HCT116 (cell line): ENCODE measurements around the gene DBN1. TPM values are rescaled to one million over a fixed set of nuclear protein-coding genes. Genes with fewer than 3 reads are reported as not detected.

Source experiments
- ATAC-seq: fragments of 200-7000 bp; cut with Tn5 transposase; 2 replicates; pipeline ENCODE4 v1.9.1; 2020; ENCODE audit warnings: mild to moderate bottlenecking, moderate library complexity
- BruUV-seq: library from RNA; stranded (reverse); fragments of 400-500 nt; replicated peaks from 2 replicates; lab custom pipeline; 2021; lab: Mats Ljungman, UMichigan
- CTCF ChIA-PET: fragments of 300-600 bp; sonication (Branson Sonifier 250); formaldehyde crosslinking; loops from one replicate; lab custom pipeline; 2021; ENCODE audit warnings: antibody characterized with exemption; lab: Charles Lee
- POLR2A ChIA-PET: fragments of 300-600, 350-600 bp; sonication (Branson Sonifier 250); formaldehyde crosslinking; loops from one replicate; lab custom pipeline; 2021; ENCODE audit warnings: antibody characterized with exemption; lab: Charles Lee
- RAD21 ChIA-PET, 2 experiments: fragments of 300-600 bp; sonication (Branson Sonifier 250); formaldehyde crosslinking; loops; one replicate each; lab custom pipeline; 2023; ENCODE audit warnings: low total read pairs in 2 of 2; ENCODE audit not compliant: uncharacterized antibody in 2 of 2, unreplicated experiment in 2 of 2, low non-redundant PET in 1 of 2; lab: Charles Lee
- DNase-seq: peaks from one replicate; pipeline ENCODE4 v3.0.0-alpha.2; 2010; ENCODE audit warnings: low read depth, low spot score
- H2AFZ ChIP-seq: fragments of 200-600 bp; shearing (Covaris generic), sonication (generic); 2 replicates; pipeline ENCODE4 v1.6.1; 2017; ENCODE audit warnings: low read depth, mixed run types, mixed read lengths, antibody characterized with exemption, low read length; ENCODE audit not compliant: poor library complexity, severe bottlenecking
- H3K27ac ChIP-seq: 2 replicates; pipeline ENCODE4 v1.5.1; 2012; ENCODE audit warnings: low read depth, low read length
- H3K27me3 ChIP-seq: fragments of 200-600 bp; sonication (generic); 2 replicates; pipeline ENCODE4 v1.6.1; 2016; ENCODE audit warnings: mixed run types, low read length, mixed read lengths; ENCODE audit not compliant: insufficient read depth
- H3K36me3 ChIP-seq, 2 experiments: fragments of 200-500 bp in 1 of 2; fragments of 200-600 bp in 1 of 2; sonication (Bioruptor generic) in 1 of 2; sonication (generic) in 1 of 2; 2 replicates each; pipeline versions ENCODE4 v1.5.1 to v1.6.1; 2014 to 2016; ENCODE audit warnings: low read length in 2 of 2, inconsistent platforms in 1 of 2, mixed read lengths in 1 of 2, mixed run types in 1 of 2; ENCODE audit not compliant: insufficient read depth in 2 of 2, control insufficient read depth in 1 of 2
- H3K4me1 ChIP-seq, 2 experiments: fragments of 200-600 bp in 1 of 2; sonication (generic) in 1 of 2; 2 replicates each; pipeline versions ENCODE4 v1.5.1 to v1.6.1; 2012 to 2017; ENCODE audit warnings: low read length in 2 of 2, inconsistent platforms in 1 of 2, mild to moderate bottlenecking in 1 of 2, mixed read lengths in 1 of 2, mixed run types in 1 of 2, moderate library complexity in 1 of 2; ENCODE audit not compliant: insufficient read depth in 2 of 2, control insufficient read depth in 1 of 2
- H3K4me2 ChIP-seq: fragments of 200-600 bp; sonication (generic); 2 replicates; pipeline ENCODE4 v1.6.1; 2017; ENCODE audit warnings: mixed run types, low read length, mixed read lengths
- H3K4me3 ChIP-seq, 2 experiments: fragments of 200-600 bp in 1 of 2; sonication (generic) in 1 of 2; replicated peaks in 1 of 2; 2 replicates each; pipeline ENCODE4 v1.5.1; 2011 to 2016; ENCODE audit warnings: low read length in 2 of 2, control low read depth in 1 of 2, low read depth in 1 of 2, mild to moderate bottlenecking in 1 of 2, mixed read lengths in 1 of 2, mixed run types in 1 of 2
- H3K79me2 ChIP-seq: fragments of 200-600 bp; sonication (generic); 2 replicates; pipeline ENCODE4 v1.6.1; 2017; ENCODE audit warnings: mild to moderate bottlenecking, mixed run types, low read length, moderate library complexity, mixed read lengths; ENCODE audit not compliant: insufficient read depth
- H3K9ac ChIP-seq: fragments of 200-600 bp; sonication (generic); 2 replicates; pipeline ENCODE4 v1.6.1; 2016; ENCODE audit warnings: low read length, mixed read lengths
- H3K9me2 ChIP-seq: fragments of 200-600 bp; sonication (generic), shearing (Covaris generic); 2 replicates; pipeline ENCODE4 v1.6.1; 2017; ENCODE audit warnings: mixed run types, mild to moderate bottlenecking, moderate library complexity; ENCODE audit not compliant: insufficient read depth
- H3K9me3 ChIP-seq, 2 experiments: fragments of 200-500 bp in 1 of 2; fragments of 200-600 bp in 1 of 2; sonication (Bioruptor generic) in 1 of 2; sonication (generic) in 1 of 2; 2 replicates each; pipeline ENCODE4 v1.6.1; 2014 to 2017; ENCODE audit warnings: low read length in 2 of 2, mixed read lengths in 2 of 2, inconsistent platforms in 1 of 2, low read depth in 1 of 2, mild to moderate bottlenecking in 1 of 2, mixed run types in 1 of 2, moderate library complexity in 1 of 2; ENCODE audit not compliant: control insufficient read depth in 1 of 2, insufficient read depth in 1 of 2
- H4K20me1 ChIP-seq: fragments of 200-600 bp; sonication (generic), shearing (Covaris generic); 2 replicates; pipeline ENCODE4 v1.6.1; 2017; ENCODE audit warnings: mixed run types, mild to moderate bottlenecking, moderate library complexity; ENCODE audit not compliant: insufficient read depth
- CBX3 ChIP-seq: IDR thresholded peaks from 2 replicates; pipeline ENCODE4 v1.6.1; 2012; ENCODE audit warnings: low read depth
- CEBPB ChIP-seq: IDR thresholded peaks from 2 replicates; pipeline ENCODE4 v1.6.1; 2012; ENCODE audit warnings: low read depth
- EGR1 ChIP-seq: IDR thresholded peaks from 2 replicates; pipeline ENCODE4 v1.6.1; 2012; ENCODE audit warnings: low read depth
- ELF1 ChIP-seq: IDR thresholded peaks from 2 replicates; pipeline ENCODE4 v1.6.1; 2012; ENCODE audit warnings: low read depth, borderline replicate concordance
- EZH2 ChIP-seq: fragments of 200-600 bp; sonication (generic); IDR thresholded peaks from 2 replicates; pipeline ENCODE4 v1.6.1; 2017; ENCODE audit warnings: antibody characterized with exemption, mixed run types
- FOSL1 ChIP-seq: IDR thresholded peaks from 2 replicates; pipeline ENCODE4 v1.6.1; 2012; ENCODE audit warnings: low read depth
- POLR2A ChIP-seq: IDR thresholded peaks from 2 replicates; pipeline ENCODE4 v1.7.0; 2011; ENCODE audit warnings: borderline replicate concordance; ENCODE audit not compliant: insufficient read depth, insufficient read length; ENCODE audit errors: extremely low read depth
- TCF7L2 ChIP-seq: IDR thresholded peaks from 2 replicates; pipeline ENCODE4 v1.7.0; 2011; ENCODE audit warnings: borderline replicate concordance, inconsistent platforms; ENCODE audit not compliant: insufficient read depth, insufficient read length; ENCODE audit errors: extremely low read depth
- intact Hi-C: fragments of 100-400 bp; cut with micrococcal nuclease; formaldehyde crosslinking; loops from 2 replicates; pipeline ENCODE4 v1.10.0; 2022
- total RNA-seq: library from RNA; stranded (reverse); gene quantifications from one replicate; pipeline ENCODE4 v1.2.1, GENCODE V29; 2021; ENCODE audit not compliant: unreplicated experiment
- TF ChIP-seq, protein P1 (sequence below), 3 experiments: fragments of 200-600 bp in 1 of 3; sonication (generic) in 1 of 3; IDR thresholded peaks in 2 of 3; conservative IDR thresholded peaks in 1 of 3; 2 replicates each; pipeline ENCODE4 v1.5.1; 2012 to 2017; ENCODE audit warnings: low read depth in 2 of 3, low read length in 2 of 3, antibody characterized with exemption in 1 of 3, borderline replicate concordance in 1 of 3, control low read depth in 1 of 3, mild to moderate bottlenecking in 1 of 3, mixed read lengths in 1 of 3, mixed run types in 1 of 3, moderate library complexity in 1 of 3; ENCODE audit not compliant: insufficient read depth in 1 of 3

Gene DBN1
- total RNA-seq, 1 experiment from 2014 or later: 144 TPM

DNA sequence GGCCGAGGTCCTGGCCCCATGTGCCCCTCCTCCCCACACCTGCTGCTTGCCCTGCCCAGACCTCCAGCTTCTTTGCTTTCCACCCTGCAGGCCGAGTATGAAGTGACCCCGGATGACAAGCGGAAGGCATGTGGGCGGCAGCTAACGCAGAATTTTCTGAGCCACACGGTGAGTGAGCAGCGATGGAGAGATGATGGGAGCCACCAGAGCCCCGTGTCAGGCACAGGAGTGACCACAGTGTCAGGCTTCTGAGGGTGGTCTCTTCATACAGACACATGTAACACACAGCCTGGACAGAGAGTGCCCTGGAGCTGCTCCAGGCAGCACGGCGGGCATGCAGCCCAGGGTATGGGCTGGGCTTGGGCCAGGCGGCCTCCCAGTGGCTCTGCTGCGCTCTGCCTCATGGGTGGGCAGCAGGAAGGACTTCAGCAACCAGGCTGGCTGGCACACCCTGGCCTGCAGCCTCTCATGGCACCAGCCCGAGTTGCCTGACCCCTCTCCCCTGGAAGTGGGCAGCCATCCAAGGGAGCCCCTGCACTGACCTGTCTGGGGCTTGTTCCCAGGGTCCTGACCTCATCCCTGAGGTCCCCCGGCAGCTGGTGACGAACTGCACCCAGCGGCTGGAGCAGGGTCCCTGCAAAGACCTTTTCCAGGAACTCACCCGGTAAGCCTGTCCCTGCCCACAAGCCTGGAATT is 41.1 kb downstream of the DBN1 start:
- no TSS peak for BruUV-seq
- H2AFZ ChIP-seq: no peak overlapping the region
- H3K9ac ChIP-seq: no peak overlapping the region
- no peak overlapping the region for H3K4me3 ChIP-seq
- no peak for ATAC-seq
- ChIA-PET CTCF (no interaction called here), RAD21 (interaction anchor here in 1 of 2 experiments (0.6 kb wide), 1 partner anchor 22 kb away, joined by 7 read pairs; no protein-coding TSS in a partner anchor), POLR2A (interaction anchor here (1.3 kb wide), 1 partner anchor 42 kb away, joined by 3 read pairs; no protein-coding TSS in a partner anchor)
- H3K9me2 ChIP-seq: no peaks in the 10 kb centered on the region
- H3K36me3 ChIP-seq: peaks cover 23 to 41% of the 10 kb centered on the region in 2 experiments; a peak in 3 of 4 replicates
- H3K4me2 ChIP-seq: no peak overlapping the region
- peaks cover 7 to 19% of the 10 kb centered on the region in 2 experiments; a peak in 3 of 4 replicates for H3K4me1 ChIP-seq
- H4K20me1 ChIP-seq: no peaks in the 10 kb centered on the region
- H3K79me2 ChIP-seq: peaks cover 33% of the 10 kb centered on the region
- H3K27ac ChIP-seq: no peak overlapping the region
- TF ChIP-seq CEBPB (no peak), CBX3 (no peak), POLR2A (no peak), FOSL1 (no peak), EGR1 (no peak), TCF7L2 (no peak), EZH2 (no peak), ELF1 (no peak)
- TF ChIP-seq, protein P1, sequence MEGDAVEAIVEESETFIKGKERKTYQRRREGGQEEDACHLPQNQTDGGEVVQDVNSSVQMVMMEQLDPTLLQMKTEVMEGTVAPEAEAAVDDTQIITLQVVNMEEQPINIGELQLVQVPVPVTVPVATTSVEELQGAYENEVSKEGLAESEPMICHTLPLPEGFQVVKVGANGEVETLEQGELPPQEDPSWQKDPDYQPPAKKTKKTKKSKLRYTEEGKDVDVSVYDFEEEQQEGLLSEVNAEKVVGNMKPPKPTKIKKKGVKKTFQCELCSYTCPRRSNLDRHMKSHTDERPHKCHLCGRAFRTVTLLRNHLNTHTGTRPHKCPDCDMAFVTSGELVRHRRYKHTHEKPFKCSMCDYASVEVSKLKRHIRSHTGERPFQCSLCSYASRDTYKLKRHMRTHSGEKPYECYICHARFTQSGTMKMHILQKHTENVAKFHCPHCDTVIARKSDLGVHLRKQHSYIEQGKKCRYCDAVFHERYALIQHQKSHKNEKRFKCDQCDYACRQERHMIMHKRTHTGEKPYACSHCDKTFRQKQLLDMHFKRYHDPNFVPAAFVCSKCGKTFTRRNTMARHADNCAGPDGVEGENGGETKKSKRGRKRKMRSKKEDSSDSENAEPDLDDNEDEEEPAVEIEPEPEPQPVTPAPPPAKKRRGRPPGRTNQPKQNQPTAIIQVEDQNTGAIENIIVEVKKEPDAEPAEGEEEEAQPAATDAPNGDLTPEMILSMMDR (IDR thresholded peaks at IDR 0.05 in 2 of 3, conservative IDR thresholded peaks at IDR 0.05 in 1 of 3; ENCODE audit: borderline replicate concordance in 1 of 3, insufficient read depth in 1 of 3, low read depth in 2 of 3, low read length in 2 of 3): no peak
- DNase-seq: no peak
- H3K27me3 ChIP-seq: no peaks in the 10 kb centered on the region
- no peaks in the 10 kb centered on the region for H3K9me3 ChIP-seq
- intact Hi-C loops: no loop called here
